ENCODE measurements around the gene ISL1.

The ISL1 gene

DNA sequence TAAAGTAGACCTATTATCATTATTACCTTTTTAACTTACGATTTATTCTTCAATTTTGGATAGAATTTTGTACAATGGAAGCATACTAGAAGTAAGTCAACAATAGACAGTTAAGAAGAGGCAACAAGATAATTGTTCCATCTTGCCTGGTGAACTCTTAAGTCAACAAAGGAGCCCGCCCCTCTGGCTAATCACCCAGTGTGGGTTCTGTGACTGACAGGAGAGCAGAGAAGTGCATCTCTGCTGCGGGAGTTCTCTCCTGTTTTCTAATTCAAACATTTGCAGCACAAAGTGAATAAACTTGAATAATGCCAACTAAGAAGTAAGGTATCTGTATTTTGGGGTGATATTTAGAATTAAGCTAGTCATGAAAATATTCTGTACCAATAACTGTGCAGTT is 6.7 kb upstream of the ISL1 start:
- H4K91ac ChIP-seq (ENCODE audit: low read depth, low read length), result no peak overlapping the region
- no peak for DNase-seq
- H4K12ac ChIP-seq (ENCODE audit: low read depth, low read length), result no peak overlapping the region
- no CpG with 5 or more reads among the region's 3 CpGs for WGBS (ENCODE audit: extremely low coverage, insufficient coverage, insufficient read length)
- H2BK12ac ChIP-seq (ENCODE audit: low read length), result no peak overlapping the region
- no peak overlapping the region for H2AFZ ChIP-seq (ENCODE audit: insufficient read depth, low read length, poor library complexity)
- peaks cover 11% of the 10 kb centered on the region for H3K79me1 ChIP-seq (ENCODE audit: low read length)
- no peak overlapping the region for H3K18ac ChIP-seq (ENCODE audit: low read length)
- H2AK5ac ChIP-seq (ENCODE audit: low read length), result no peak overlapping the region
- H3K9ac ChIP-seq (ENCODE audit: low read length), result no peak overlapping the region
- peaks cover 4 to 17% of the 10 kb centered on the region in 2 experiments for H3K4me1 ChIP-seq (ENCODE audit: control insufficient read depth in 1 of 2, insufficient read depth in 2 of 2, low read length in 2 of 2)
- H3K4me2 ChIP-seq (ENCODE audit: low read length), result no peak overlapping the region
- H3K4ac ChIP-seq (ENCODE audit: low read depth, low read length), result no peak overlapping the region
- no peaks in the 10 kb centered on the region for H3K9me3 ChIP-seq (ENCODE audit: insufficient read depth, low read depth, low read length)
- no peak overlapping the region for H3K23ac ChIP-seq (ENCODE audit: low read length)
- no peaks in the 10 kb centered on the region for H3K27me3 ChIP-seq (ENCODE audit: insufficient read depth, low read length)
- no peak overlapping the region for H2BK5ac ChIP-seq (ENCODE audit: low read depth, low read length, poor library complexity)
- no peak overlapping the region for H3K14ac ChIP-seq (ENCODE audit: low read length)
- H3K4me3 ChIP-seq (ENCODE audit: low read depth, low read length), result no peak overlapping the region
- H4K8ac ChIP-seq (ENCODE audit: low read depth, low read length), result no peak overlapping the region
- no peak overlapping the region for H3K27ac ChIP-seq (ENCODE audit: low read depth, low read length)
- no peak overlapping the region for H2BK120ac ChIP-seq (ENCODE audit: insufficient read depth, low read length, poor library complexity)
- H3K36me3 ChIP-seq (ENCODE audit: control insufficient read depth in 1 of 2, insufficient read depth in 2 of 2, low read length in 2 of 2), result no peaks in the 10 kb centered on the region
- no peaks in the 10 kb centered on the region for H3K79me2 ChIP-seq (ENCODE audit: control insufficient read depth, insufficient read depth, low read length, poor library complexity)

GRCh38 chr5:51377151-51378060 is 5.8 kb upstream of the ISL1 start:
- Histone ChIP-seq H3K79me1 (ENCODE audit: low read length) (peaks cover 15% of the 10 kb centered on the region), H2BK120ac (ENCODE audit: insufficient read depth, low read length, poor library complexity) (no peak overlapping the region), H3K23ac (ENCODE audit: low read length) (no peak overlapping the region), H3K4me3 (ENCODE audit: low read depth, low read length) (no peak overlapping the region), H3K9ac (ENCODE audit: low read length) (no peak overlapping the region), H3K27ac (ENCODE audit: low read depth, low read length) (no peak overlapping the region), H2AK5ac (ENCODE audit: low read length) (no peak overlapping the region), H4K91ac (ENCODE audit: low read depth, low read length) (no peak overlapping the region), H3K4me2 (ENCODE audit: low read length) (peak overlapping the region; percentile 76), H3K14ac (ENCODE audit: low read length) (no peak overlapping the region), H3K79me2 (ENCODE audit: control insufficient read depth, insufficient read depth, low read length, poor library complexity) (peaks cover 4% of the 10 kb centered on the region), H3K4me1 (ENCODE audit: control insufficient read depth in 1 of 2, insufficient read depth in 2 of 2, low read length in 2 of 2) (peaks cover 4 to 17% of the 10 kb centered on the region in 2 experiments), H4K12ac (ENCODE audit: low read depth, low read length) (no peak overlapping the region), H3K18ac (ENCODE audit: low read length) (peak overlapping the region; percentile 43), H3K4ac (ENCODE audit: low read depth, low read length) (no peak overlapping the region), H4K8ac (ENCODE audit: low read depth, low read length) (no peak overlapping the region), H2BK12ac (ENCODE audit: low read length) (peak overlapping the region; percentile 37), H2BK5ac (ENCODE audit: low read depth, low read length, poor library complexity) (no peak overlapping the region), H3K36me3 (ENCODE audit: control insufficient read depth in 1 of 2, insufficient read depth in 2 of 2, low read length in 2 of 2) (no peaks in the 10 kb centered on the region), H2AFZ (ENCODE audit: insufficient read depth, low read length, poor library complexity) (no peak overlapping the region), H3K9me3 (ENCODE audit: insufficient read depth, low read depth, low read length) (no peaks in the 10 kb centered on the region), H3K27me3 (ENCODE audit: insufficient read depth, low read length) (no peaks in the 10 kb centered on the region)
- no peak for DNase-seq
- WGBS (ENCODE audit: extremely low coverage, insufficient coverage, insufficient read length), result no CpG with 5 or more reads among the region's 40 CpGs

DNA sequence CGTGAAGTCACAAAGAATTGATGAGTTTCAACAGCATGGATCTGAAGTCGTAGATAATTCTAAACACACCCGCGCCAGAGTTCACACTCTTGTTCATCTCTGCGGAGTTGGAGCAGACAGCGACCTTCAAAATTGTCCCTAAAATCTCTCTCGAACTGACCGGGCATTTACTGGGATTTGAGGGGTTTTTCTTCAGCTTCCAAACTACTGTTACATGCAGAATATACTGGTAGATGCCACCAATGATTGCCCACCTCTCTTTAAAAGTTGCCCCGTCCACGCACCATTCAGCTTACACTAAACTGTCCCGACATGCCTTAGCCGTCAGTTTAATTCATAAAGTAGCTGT is 5.2 kb upstream of the ISL1 start:
- Histone ChIP-seq H3K23ac (ENCODE audit: low read length) (no peak overlapping the region), H3K9ac (ENCODE audit: low read length) (no peak overlapping the region), H3K27me3 (ENCODE audit: insufficient read depth, low read length) (no peaks in the 10 kb centered on the region), H3K4me3 (ENCODE audit: low read depth, low read length) (no peak overlapping the region), H2AFZ (ENCODE audit: insufficient read depth, low read length, poor library complexity) (no peak overlapping the region), H3K9me3 (ENCODE audit: insufficient read depth, low read depth, low read length) (no peaks in the 10 kb centered on the region), H3K14ac (ENCODE audit: low read length) (no peak overlapping the region), H4K8ac (ENCODE audit: low read depth, low read length) (peak overlapping the region; percentile 50), H3K4ac (ENCODE audit: low read depth, low read length) (no peak overlapping the region), H2AK5ac (ENCODE audit: low read length) (no peak overlapping the region), H4K12ac (ENCODE audit: low read depth, low read length) (no peak overlapping the region), H3K4me1 (ENCODE audit: control insufficient read depth in 1 of 2, insufficient read depth in 2 of 2, low read length in 2 of 2) (peaks cover 4 to 17% of the 10 kb centered on the region in 2 experiments), H4K91ac (ENCODE audit: low read depth, low read length) (no peak overlapping the region), H3K79me1 (ENCODE audit: low read length) (peaks cover 21% of the 10 kb centered on the region), H3K79me2 (ENCODE audit: control insufficient read depth, insufficient read depth, low read length, poor library complexity) (peaks cover 10% of the 10 kb centered on the region), H2BK120ac (ENCODE audit: insufficient read depth, low read length, poor library complexity) (no peak overlapping the region), H2BK12ac (ENCODE audit: low read length) (peak overlapping the region; percentile 37), H3K27ac (ENCODE audit: low read depth, low read length) (peak overlapping the region; percentile 14), H3K18ac (ENCODE audit: low read length) (peak overlapping the region; percentile 54), H3K4me2 (ENCODE audit: low read length) (peak overlapping the region; percentile 76), H2BK5ac (ENCODE audit: low read depth, low read length, poor library complexity) (no peak overlapping the region), H3K36me3 (ENCODE audit: control insufficient read depth in 1 of 2, insufficient read depth in 2 of 2, low read length in 2 of 2) (no peaks in the 10 kb centered on the region)
- no CpG with 5 or more reads among the region's 12 CpGs for WGBS (ENCODE audit: extremely low coverage, insufficient coverage, insufficient read length)
- no peak for DNase-seq

GRCh38 chr5:51378448-51379330 is 4.6 kb upstream of the ISL1 start:
- H3K4ac ChIP-seq (ENCODE audit: low read depth, low read length), result no peak overlapping the region
- H2BK12ac ChIP-seq (ENCODE audit: low read length), result peak overlapping the region; percentile 61
- peak overlapping the region; percentile 64 for H2BK120ac ChIP-seq (ENCODE audit: insufficient read depth, low read length, poor library complexity)
- H3K9ac ChIP-seq (ENCODE audit: low read length), result peak overlapping the region; percentile 78
- no peak overlapping the region for H4K12ac ChIP-seq (ENCODE audit: low read depth, low read length)
- H3K4me1 ChIP-seq (ENCODE audit: control insufficient read depth in 1 of 2, insufficient read depth in 2 of 2, low read length in 2 of 2), result peaks cover 4 to 17% of the 10 kb centered on the region in 2 experiments
- H3K27me3 ChIP-seq (ENCODE audit: insufficient read depth, low read length), result no peaks in the 10 kb centered on the region
- H3K4me3 ChIP-seq (ENCODE audit: low read depth, low read length), result peak overlapping the region; percentile 59
- H3K79me1 ChIP-seq (ENCODE audit: low read length), result peaks cover 25% of the 10 kb centered on the region
- H3K4me2 ChIP-seq (ENCODE audit: low read length), result peak overlapping the region; percentile 76
- no peaks in the 10 kb centered on the region for H3K9me3 ChIP-seq (ENCODE audit: insufficient read depth, low read depth, low read length)
- H2AK5ac ChIP-seq (ENCODE audit: low read length), result no peak overlapping the region
- peak overlapping the region; percentile 62 for H3K27ac ChIP-seq (ENCODE audit: low read depth, low read length)
- no CpG with 5 or more reads among the region's 37 CpGs for WGBS (ENCODE audit: extremely low coverage, insufficient coverage, insufficient read length)
- peak overlapping the region; percentile 37 for H4K91ac ChIP-seq (ENCODE audit: low read depth, low read length)
- H4K8ac ChIP-seq (ENCODE audit: low read depth, low read length), result peak overlapping the region; percentile 70
- peaks cover 14% of the 10 kb centered on the region for H3K79me2 ChIP-seq (ENCODE audit: control insufficient read depth, insufficient read depth, low read length, poor library complexity)
- no peak for DNase-seq
- H3K18ac ChIP-seq (ENCODE audit: low read length), result peak overlapping the region; percentile 67
- H3K36me3 ChIP-seq (ENCODE audit: control insufficient read depth in 1 of 2, insufficient read depth in 2 of 2, low read length in 2 of 2), result no peaks in the 10 kb centered on the region
- H2AFZ ChIP-seq (ENCODE audit: insufficient read depth, low read length, poor library complexity), result no peak overlapping the region
- no peak overlapping the region for H3K23ac ChIP-seq (ENCODE audit: low read length)
- H3K14ac ChIP-seq (ENCODE audit: low read length), result peak overlapping the region; percentile 52
- H2BK5ac ChIP-seq (ENCODE audit: low read depth, low read length, poor library complexity), result peak overlapping the region; percentile 58
